CD4-positive, alpha-beta T cell treated with Interleukin-17A for 1 hour (primary cell): ENCODE results near the gene PLS3.
"Not testable (repeated sequence)": the region's sequence is repeated elsewhere in the genome, so short reads cannot be mapped to it uniquely, and the experiment has no call there.

ENCODE experiments used
- DNase-seq: peaks from one replicate; pipeline ENCODE4 v3.0.0-alpha.2; 2020

PLS3 gene

GRCh38 chrX:115560978-115561604 is at the start of gene PLS3:
Gene PLS3 (plus strand): TSS chrX:115561174. CDS start chrX:115610251, 49,077 bp downstream.
- no peak for DNase-seq

- DNase-seq, result no peak
These were observed 42.9 kb upstream of the PLS3 start for GRCh38 chrX:115518113-115518512.

GRCh38 chrX:115521741-115522140 is 39.2 kb upstream of the PLS3 start:
- no peak for DNase-seq

GRCh38 chrX:115522952-115523351 is 38.0 kb upstream of the PLS3 start:
- DNase-seq, result no peak

GRCh38 chrX:115525486-115525885 is 35.5 kb upstream of the PLS3 start:
- no peak for DNase-seq

GRCh38 chrX:115531818-115532403 is 29.1 kb upstream of the PLS3 start:
- DNase-seq, result no peak

GRCh38 chrX:115533485-115533884 is 27.5 kb upstream of the PLS3 start:
- no peak for DNase-seq

- DNase-seq, result no peak
These were observed 26.6 kb upstream of the PLS3 start for GRCh38 chrX:115534383-115534782.

GRCh38 chrX:115535421-115535820 is 25.6 kb upstream of the PLS3 start:
- DNase-seq, result no peak

GRCh38 chrX:115535844-115536243 is 25.1 kb upstream of the PLS3 start:
- DNase-seq, result no peak

- DNase-seq, result no peak
These were observed 21.1 kb upstream of the PLS3 start for GRCh38 chrX:115539841-115540240.

- not testable (repeated sequence) for DNase-seq
These were observed 19.9 kb upstream of the PLS3 start for GRCh38 chrX:115541045-115541444.

- no peak for DNase-seq
These were observed 13.5 kb upstream of the PLS3 start for GRCh38 chrX:115547448-115547847.

GRCh38 chrX:115549008-115549407 is 12.0 kb upstream of the PLS3 start:
- DNase-seq, result no peak

- no peak for DNase-seq
These were observed 7.8 kb upstream of the PLS3 start for GRCh38 chrX:115553171-115553570.

- DNase-seq, result no peak
These were observed 1.3 kb upstream of the PLS3 start for GRCh38 chrX:115559672-115560071.

- no peak for DNase-seq
These were observed 580 bp upstream of the PLS3 start for GRCh38 chrX:115560211-115560977.

- no peak for DNase-seq
These were observed 868 bp downstream of the PLS3 start for GRCh38 chrX:115561605-115562479.

GRCh38 chrX:115562480-115562847 is 1.5 kb downstream of the PLS3 start:
- DNase-seq, result no peak

- DNase-seq, result no peak
These were observed 2.7 kb downstream of the PLS3 start for GRCh38 chrX:115563633-115564162.

- DNase-seq, result no peak
These were observed 3.3 kb downstream of the PLS3 start for GRCh38 chrX:115564243-115564642.

- no peak for DNase-seq
These were observed 4.9 kb downstream of the PLS3 start for GRCh38 chrX:115565888-115566287.

GRCh38 chrX:115571712-115572111 is 10.7 kb downstream of the PLS3 start:
- no peak for DNase-seq
